Measurements from ENCODE around the gene SLC12A5. TPM values are rescaled to one million over a fixed set of nuclear protein-coding genes. Genes with fewer than 3 reads are reported as not detected.
A peak's percentile ranks its signal among the peaks of the same experiment; 100 is the strongest.

Gene SLC12A5
- total and polyA plus RNA-seq, 3 donors from 2014 or later = 5.5 to 15.5 (median 9.2) TPM

DNA sequence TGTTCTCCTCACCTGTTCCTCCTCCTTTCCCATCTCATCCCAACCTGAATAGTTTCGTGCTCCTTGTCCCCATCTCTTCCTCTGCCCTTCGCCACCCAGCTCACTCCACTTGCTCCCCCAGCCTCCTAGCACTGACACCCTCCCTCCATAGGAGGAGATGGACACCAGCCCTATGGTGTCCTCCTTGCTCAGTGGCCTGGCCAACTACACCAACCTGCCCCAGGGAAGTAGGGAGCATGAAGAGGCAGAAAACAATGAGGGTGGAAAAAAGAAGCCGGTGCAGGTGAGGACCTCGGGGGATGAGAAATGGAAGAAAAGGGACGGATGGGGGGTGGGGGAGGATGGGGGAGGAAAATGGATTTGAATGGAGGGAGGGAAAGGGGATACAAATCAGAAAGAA is 6.2 kb downstream of the SLC12A5 start:
- 75 to 76% methylated on average over 5 of the region's 5 CpGs for WGBS, 2 donors
- H3K4me3 ChIP-seq = no peak overlapping the region
- intact Hi-C loops (cut with DNase I; ENCODE audit: low total_unique reads) = no loop called here

DNA sequence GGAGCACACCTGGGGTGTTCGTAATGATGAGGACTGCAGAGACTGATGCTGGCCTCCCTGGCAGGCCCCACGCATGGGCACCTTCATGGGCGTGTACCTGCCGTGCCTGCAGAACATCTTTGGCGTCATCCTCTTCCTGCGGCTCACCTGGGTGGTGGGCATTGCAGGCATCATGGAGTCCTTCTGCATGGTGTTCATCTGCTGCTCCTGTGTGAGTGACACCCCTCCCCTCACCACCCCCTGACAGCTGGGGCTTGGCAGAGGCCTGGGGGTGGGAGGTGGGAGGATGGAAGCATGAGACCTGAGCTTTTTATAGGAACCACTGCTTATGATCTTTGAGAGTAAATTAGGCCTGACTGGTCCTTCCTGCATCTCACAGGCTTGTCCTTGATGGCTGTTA is 6.7 kb downstream of the SLC12A5 start:
- Histone ChIP-seq H3K4me1 (peaks cover 4% of the 10 kb centered on the region), H3K27ac (no peak overlapping the region), H3K27me3 (no peaks in the 10 kb centered on the region), H3K36me3 (ENCODE audit: low read depth, missing control alignments) (no peaks in the 10 kb centered on the region), H3K4me3 (no peak overlapping the region), H3K9me3 (no peaks in the 10 kb centered on the region)
- TF ChIP-seq, protein P1, sequence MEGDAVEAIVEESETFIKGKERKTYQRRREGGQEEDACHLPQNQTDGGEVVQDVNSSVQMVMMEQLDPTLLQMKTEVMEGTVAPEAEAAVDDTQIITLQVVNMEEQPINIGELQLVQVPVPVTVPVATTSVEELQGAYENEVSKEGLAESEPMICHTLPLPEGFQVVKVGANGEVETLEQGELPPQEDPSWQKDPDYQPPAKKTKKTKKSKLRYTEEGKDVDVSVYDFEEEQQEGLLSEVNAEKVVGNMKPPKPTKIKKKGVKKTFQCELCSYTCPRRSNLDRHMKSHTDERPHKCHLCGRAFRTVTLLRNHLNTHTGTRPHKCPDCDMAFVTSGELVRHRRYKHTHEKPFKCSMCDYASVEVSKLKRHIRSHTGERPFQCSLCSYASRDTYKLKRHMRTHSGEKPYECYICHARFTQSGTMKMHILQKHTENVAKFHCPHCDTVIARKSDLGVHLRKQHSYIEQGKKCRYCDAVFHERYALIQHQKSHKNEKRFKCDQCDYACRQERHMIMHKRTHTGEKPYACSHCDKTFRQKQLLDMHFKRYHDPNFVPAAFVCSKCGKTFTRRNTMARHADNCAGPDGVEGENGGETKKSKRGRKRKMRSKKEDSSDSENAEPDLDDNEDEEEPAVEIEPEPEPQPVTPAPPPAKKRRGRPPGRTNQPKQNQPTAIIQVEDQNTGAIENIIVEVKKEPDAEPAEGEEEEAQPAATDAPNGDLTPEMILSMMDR (IDR thresholded peaks at IDR 0.05) = no peak
- TF ChIP-seq POLR2A (IDR thresholded peaks at IDR 0.05) = no peak
- WGBS, 2 donors = 55 to 86% methylated on average over 2 to 6 of the region's 6 CpGs
- DNase-seq = no peak
- intact Hi-C loops (cut with DNase I; ENCODE audit: low total_unique reads) = no loop called here

More for the DNA sequence above, 6.2 kb downstream of the SLC12A5 start:
- no peak for TF ChIP-seq POLR2A (IDR thresholded peaks at IDR 0.05)
- TF ChIP-seq, protein P1 (IDR thresholded peaks at IDR 0.05) = no peak
- DNase-seq = no peak
- H3K4me1 ChIP-seq = peaks cover 4% of the 10 kb centered on the region
- H3K27ac ChIP-seq = no peak overlapping the region
- no peaks in the 10 kb centered on the region for H3K9me3 ChIP-seq
- H3K36me3 ChIP-seq (ENCODE audit: low read depth, missing control alignments) = no peaks in the 10 kb centered on the region
- no peaks in the 10 kb centered on the region for H3K27me3 ChIP-seq

DNA sequence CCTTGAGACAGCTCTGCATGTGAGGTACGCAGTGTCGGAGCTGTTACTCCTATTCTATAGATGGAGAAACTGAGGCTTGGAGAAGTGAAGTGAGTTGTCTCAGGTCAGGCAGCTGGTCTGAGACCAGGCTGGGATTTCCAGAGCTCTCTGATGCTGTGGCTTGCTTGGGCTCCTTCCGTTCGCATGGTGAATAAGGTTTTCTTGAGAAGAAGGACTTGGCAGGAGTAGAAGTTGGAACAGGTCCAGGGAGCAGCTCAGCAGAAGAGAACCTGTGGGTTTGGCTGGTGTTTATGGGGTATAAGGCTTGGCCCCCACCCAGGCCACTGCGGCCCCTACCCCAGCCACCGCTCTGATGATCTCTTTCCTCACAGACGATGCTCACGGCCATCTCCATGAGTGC is 7.4 kb downstream of the SLC12A5 start:
- 87 to 92% methylated on average over 5 to 8 of the region's 8 CpGs for WGBS, 2 donors
- Histone ChIP-seq H3K36me3 (ENCODE audit: low read depth, missing control alignments) (no peaks in the 10 kb centered on the region), H3K4me3 (no peak overlapping the region), H3K9me3 (no peaks in the 10 kb centered on the region), H3K4me1 (peaks cover 4% of the 10 kb centered on the region), H3K27me3 (no peaks in the 10 kb centered on the region), H3K27ac (no peak overlapping the region)
- intact Hi-C loops (cut with DNase I; ENCODE audit: low total_unique reads) = no loop called here
- no peak for DNase-seq
- TF ChIP-seq POLR2A (IDR thresholded peaks at IDR 0.05) = no peak
- TF ChIP-seq, protein P1 (IDR thresholded peaks at IDR 0.05) = no peak

DNA sequence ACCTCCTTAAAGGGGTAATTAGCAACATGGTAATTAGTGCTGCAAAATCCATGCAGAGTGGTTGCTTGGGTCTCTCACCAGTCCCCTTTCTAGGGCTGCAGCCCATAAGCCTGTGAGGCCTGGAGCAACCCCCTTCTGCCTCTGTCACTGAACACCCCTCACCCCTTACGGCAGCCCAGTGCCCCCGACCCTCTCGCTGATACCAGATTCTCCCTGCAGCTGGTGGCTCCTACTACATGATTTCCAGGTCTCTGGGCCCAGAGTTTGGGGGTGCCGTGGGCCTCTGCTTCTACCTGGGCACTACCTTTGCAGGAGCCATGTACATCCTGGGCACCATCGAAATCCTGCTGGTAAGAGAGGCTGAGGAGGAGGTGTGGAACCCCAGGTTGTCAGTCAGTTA is 8.0 kb downstream of the SLC12A5 start:
- H3K36me3 ChIP-seq (ENCODE audit: low read depth, missing control alignments) = no peaks in the 10 kb centered on the region
- TF ChIP-seq POLR2A (IDR thresholded peaks at IDR 0.05) = no peak
- TF ChIP-seq, protein P1 (IDR thresholded peaks at IDR 0.05) = no peak
- DNase-seq = no peak
- WGBS, 2 donors = 77 to 89% methylated on average over 2 to 5 of the region's 5 CpGs
- no peak overlapping the region for H3K27ac ChIP-seq
- H3K9me3 ChIP-seq = no peaks in the 10 kb centered on the region
- no peak overlapping the region for H3K4me3 ChIP-seq
- H3K27me3 ChIP-seq = no peaks in the 10 kb centered on the region
- intact Hi-C loops (cut with DNase I; ENCODE audit: low total_unique reads) = no loop called here
- H3K4me1 ChIP-seq = no peaks in the 10 kb centered on the region

DNA sequence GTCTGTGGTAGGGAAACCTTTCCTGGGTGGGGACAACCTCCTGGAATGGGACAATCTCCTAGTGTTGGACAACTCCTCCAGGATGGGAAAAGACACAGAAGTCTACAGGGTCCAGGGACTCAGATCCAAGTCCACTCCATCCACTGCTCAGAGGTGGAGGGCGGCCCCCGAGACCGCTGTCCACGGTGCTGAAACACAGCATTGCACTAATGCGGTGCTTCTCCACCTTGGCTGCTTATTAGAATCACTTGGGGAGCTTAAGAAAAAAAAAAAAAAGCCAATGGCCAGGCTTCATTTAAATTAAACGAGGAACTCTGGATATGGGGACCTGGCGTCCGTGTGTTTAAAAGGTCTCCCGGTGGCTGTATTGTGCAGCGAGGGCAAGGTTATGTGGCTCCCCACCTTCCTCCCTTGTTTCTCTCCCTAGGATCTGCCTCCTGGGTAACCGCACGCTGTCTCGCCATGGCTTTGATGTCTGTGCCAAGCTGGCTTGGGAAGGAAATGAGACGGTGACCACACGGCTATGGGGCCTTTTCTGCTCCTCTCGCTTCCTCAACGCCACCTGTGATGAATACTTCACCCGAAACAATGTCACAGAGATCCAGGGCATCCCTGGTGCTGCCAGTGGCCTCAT is 12.0 kb downstream of the SLC12A5 start:
- intact Hi-C loops (cut with DNase I; ENCODE audit: low total_unique reads) = no loop called here
- no peaks in the 10 kb centered on the region for H3K36me3 ChIP-seq (ENCODE audit: low read depth, missing control alignments)
- 22 to 26% methylated on average over 13 to 18 of the region's 18 CpGs for WGBS, 2 donors
- H3K4me1 ChIP-seq = no peaks in the 10 kb centered on the region
- DNase-seq = peak; percentile 60
- H3K27me3 ChIP-seq = no peaks in the 10 kb centered on the region
- no peaks in the 10 kb centered on the region for H3K9me3 ChIP-seq
- no peak for TF ChIP-seq POLR2A (IDR thresholded peaks at IDR 0.05)
- TF ChIP-seq, protein P1 (IDR thresholded peaks at IDR 0.05) = no peak
- H3K27ac ChIP-seq = no peak overlapping the region
- no peak overlapping the region for H3K4me3 ChIP-seq
